OCI-LY3 (cell line): ENCODE data around the gene HMX2.

Source experiments
- EZH2phosphoT487 ChIP-seq: fragments of 200-600 bp; shearing (Covaris generic); IDR thresholded peaks from 2 replicates; pipeline ENCODE4 v1.6.1; 2018; ENCODE audit warnings: antibody characterized with exemption, mixed run types, low read depth
- TF ChIP-seq, protein P1 (sequence below): fragments of 200-600, 300-600 bp; sonication (generic); IDR thresholded peaks from 2 replicates; pipeline ENCODE4 v1.5.1; 2014; ENCODE audit warnings: antibody characterized with exemption, low read length, low read depth

DNA sequence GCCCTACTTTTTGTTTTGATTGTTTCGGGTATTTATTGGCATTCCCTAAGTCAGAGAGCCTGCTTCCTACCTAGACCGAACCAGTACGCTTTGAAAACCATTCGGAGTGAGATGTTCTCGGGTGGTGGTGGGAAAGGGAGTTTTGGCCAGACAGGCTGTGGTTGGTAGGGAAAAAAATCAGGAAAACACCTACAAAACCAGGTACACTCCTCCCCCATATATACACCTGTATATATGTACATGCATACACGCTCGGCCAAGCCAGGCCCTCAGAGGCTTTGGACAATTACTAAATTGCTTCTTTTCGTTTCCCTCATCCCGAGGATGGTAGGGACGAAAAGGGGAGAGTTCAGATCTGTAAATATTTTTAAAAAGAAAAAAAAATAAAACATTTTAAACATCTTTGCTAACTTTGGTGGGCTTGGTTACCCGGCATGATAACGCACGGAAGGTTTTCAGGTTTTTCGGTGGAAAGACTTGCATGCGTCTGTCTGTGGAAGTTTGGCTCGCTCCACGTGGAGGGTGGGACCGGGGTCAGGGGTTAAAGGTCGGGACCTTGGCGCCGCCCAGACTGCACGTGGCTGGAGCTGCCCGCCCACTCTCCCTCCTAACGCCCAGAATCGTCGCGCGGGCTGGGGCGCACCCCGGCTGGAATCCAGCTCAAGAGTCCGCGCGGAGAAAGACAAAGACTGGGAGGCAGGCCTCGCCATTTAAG, 2.5 kb downstream of the HMX2 start:
- TF ChIP-seq, protein P1, sequence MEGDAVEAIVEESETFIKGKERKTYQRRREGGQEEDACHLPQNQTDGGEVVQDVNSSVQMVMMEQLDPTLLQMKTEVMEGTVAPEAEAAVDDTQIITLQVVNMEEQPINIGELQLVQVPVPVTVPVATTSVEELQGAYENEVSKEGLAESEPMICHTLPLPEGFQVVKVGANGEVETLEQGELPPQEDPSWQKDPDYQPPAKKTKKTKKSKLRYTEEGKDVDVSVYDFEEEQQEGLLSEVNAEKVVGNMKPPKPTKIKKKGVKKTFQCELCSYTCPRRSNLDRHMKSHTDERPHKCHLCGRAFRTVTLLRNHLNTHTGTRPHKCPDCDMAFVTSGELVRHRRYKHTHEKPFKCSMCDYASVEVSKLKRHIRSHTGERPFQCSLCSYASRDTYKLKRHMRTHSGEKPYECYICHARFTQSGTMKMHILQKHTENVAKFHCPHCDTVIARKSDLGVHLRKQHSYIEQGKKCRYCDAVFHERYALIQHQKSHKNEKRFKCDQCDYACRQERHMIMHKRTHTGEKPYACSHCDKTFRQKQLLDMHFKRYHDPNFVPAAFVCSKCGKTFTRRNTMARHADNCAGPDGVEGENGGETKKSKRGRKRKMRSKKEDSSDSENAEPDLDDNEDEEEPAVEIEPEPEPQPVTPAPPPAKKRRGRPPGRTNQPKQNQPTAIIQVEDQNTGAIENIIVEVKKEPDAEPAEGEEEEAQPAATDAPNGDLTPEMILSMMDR: no peak
- TF ChIP-seq EZH2phosphoT487: no peak
